SK-N-SH treated with all-trans-retinoic acid at 6 μM for 48 hours (cell line): ENCODE measurements around the gene SIAH1.

Experiments used
- ARNTL ChIP-seq: fragments of 450-650 bp; formaldehyde crosslinking; IDR thresholded peaks from 2 replicates; pipeline ENCODE4 v1.5.0; 2020; ENCODE audit warnings: low read depth, mild to moderate bottlenecking, moderate library complexity, borderline replicate concordance
- CREB5 ChIP-seq: fragments of 250-450 bp; sonication (Bioruptor Pico); IDR thresholded peaks from 2 replicates; pipeline ENCODE4 v1.5.1; 2020; ENCODE audit warnings: low read depth, mild to moderate bottlenecking, moderate library complexity
- ESRRG ChIP-seq: fragments of 250-450 bp; sonication (Bioruptor Pico); IDR thresholded peaks from 2 replicates; pipeline ENCODE4 v1.6.1; 2021; ENCODE audit warnings: mild to moderate bottlenecking
- PPARA ChIP-seq: fragments of 250-450 bp; sonication (Bioruptor Pico); IDR thresholded peaks from 2 replicates; pipeline ENCODE4 v1.5.0; 2020; ENCODE audit warnings: mild to moderate bottlenecking, borderline replicate concordance
- RARB ChIP-seq: fragments of 250-450 bp; sonication (Bioruptor Pico); IDR thresholded peaks from 2 replicates; pipeline ENCODE4 v1.8.0; 2021; ENCODE audit warnings: mild to moderate bottlenecking, moderate library complexity
- SNAI2 ChIP-seq: fragments of 250-450 bp; sonication (Bioruptor Pico); IDR thresholded peaks from 2 replicates; pipeline ENCODE4 v1.5.0; 2020; ENCODE audit warnings: mild to moderate bottlenecking, moderate library complexity
- ZC3H10 ChIP-seq: fragments of 250-450 bp; sonication (Bioruptor Pico); IDR thresholded peaks from 2 replicates; pipeline ENCODE4 v1.5.1; 2021; ENCODE audit warnings: mild to moderate bottlenecking, moderate library complexity
- ZFP3 ChIP-seq: fragments of 250-450 bp; sonication (Bioruptor Pico); IDR thresholded peaks from 2 replicates; pipeline ENCODE4 v1.5.0; 2020; ENCODE audit warnings: mild to moderate bottlenecking, moderate library complexity
- ZFP30 ChIP-seq: fragments of 450-650 bp; formaldehyde crosslinking; IDR thresholded peaks from 2 replicates; pipeline ENCODE4 v1.5.0; 2022; ENCODE audit warnings: mild to moderate bottlenecking, moderate library complexity
- ZNF70 ChIP-seq: fragments of 450-650 bp; formaldehyde crosslinking; IDR thresholded peaks from 2 replicates; pipeline ENCODE4 v1.5.0; 2020; ENCODE audit warnings: mild to moderate bottlenecking, moderate library complexity
- ZNF8 ChIP-seq: fragments of 450-650 bp; formaldehyde crosslinking; IDR thresholded peaks from 2 replicates; pipeline ENCODE4 v1.5.0; 2020; ENCODE audit warnings: mild to moderate bottlenecking, moderate library complexity
- TF ChIP-seq, protein P1 (sequence below): fragments of 250-450 bp; sonication (Bioruptor Pico); IDR thresholded peaks from 2 replicates; pipeline ENCODE4 v1.8.0; 2020; ENCODE audit warnings: mild to moderate bottlenecking, moderate library complexity, borderline replicate concordance
- TF ChIP-seq, protein P2 (sequence below): fragments of 250-450 bp; sonication (Bioruptor Pico); IDR thresholded peaks from 2 replicates; pipeline ENCODE4 v1.8.0; 2021; ENCODE audit warnings: low read depth, mild to moderate bottlenecking, moderate library complexity, borderline replicate concordance

DNA sequence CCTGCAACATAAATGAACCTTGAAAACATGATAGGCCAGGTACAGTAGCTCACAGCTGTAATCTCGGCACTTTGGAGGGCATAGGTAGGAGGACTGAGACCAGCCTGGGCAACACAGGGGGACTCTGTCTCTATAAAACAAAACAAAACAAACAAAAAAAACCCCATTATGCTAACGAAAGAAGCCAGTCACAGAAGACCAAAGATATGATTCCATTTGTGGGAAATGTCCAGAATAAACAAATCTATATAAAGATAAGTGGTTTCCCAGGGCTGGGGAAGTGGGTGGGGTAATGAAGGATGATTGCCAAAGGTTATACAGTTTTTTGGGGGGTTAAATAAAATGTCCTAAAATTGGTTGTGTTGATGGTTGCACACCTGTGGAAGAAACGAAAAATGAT is 36.5 kb upstream of the SIAH1 start:
- no peak for TF ChIP-seq RARB (CRISPR knock-in tag)
- no peak for TF ChIP-seq ZC3H10
- TF ChIP-seq, protein P1, sequence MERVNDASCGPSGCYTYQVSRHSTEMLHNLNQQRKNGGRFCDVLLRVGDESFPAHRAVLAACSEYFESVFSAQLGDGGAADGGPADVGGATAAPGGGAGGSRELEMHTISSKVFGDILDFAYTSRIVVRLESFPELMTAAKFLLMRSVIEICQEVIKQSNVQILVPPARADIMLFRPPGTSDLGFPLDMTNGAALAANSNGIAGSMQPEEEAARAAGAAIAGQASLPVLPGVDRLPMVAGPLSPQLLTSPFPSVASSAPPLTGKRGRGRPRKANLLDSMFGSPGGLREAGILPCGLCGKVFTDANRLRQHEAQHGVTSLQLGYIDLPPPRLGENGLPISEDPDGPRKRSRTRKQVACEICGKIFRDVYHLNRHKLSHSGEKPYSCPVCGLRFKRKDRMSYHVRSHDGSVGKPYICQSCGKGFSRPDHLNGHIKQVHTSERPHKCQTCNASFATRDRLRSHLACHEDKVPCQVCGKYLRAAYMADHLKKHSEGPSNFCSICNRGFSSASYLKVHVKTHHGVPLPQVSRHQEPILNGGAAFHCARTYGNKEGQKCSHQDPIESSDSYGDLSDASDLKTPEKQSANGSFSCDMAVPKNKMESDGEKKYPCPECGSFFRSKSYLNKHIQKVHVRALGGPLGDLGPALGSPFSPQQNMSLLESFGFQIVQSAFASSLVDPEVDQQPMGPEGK: no peak
- TF ChIP-seq SNAI2 (CRISPR knock-in tag): no peak
- no peak for TF ChIP-seq ARNTL
- no peak for TF ChIP-seq ZFP3 (CRISPR knock-in tag)
- TF ChIP-seq ZNF8 (CRISPR knock-in tag): no peak
- no peak for TF ChIP-seq ESRRG
- TF ChIP-seq ZFP30 (CRISPR knock-in tag): no peak
- TF ChIP-seq, protein P2, sequence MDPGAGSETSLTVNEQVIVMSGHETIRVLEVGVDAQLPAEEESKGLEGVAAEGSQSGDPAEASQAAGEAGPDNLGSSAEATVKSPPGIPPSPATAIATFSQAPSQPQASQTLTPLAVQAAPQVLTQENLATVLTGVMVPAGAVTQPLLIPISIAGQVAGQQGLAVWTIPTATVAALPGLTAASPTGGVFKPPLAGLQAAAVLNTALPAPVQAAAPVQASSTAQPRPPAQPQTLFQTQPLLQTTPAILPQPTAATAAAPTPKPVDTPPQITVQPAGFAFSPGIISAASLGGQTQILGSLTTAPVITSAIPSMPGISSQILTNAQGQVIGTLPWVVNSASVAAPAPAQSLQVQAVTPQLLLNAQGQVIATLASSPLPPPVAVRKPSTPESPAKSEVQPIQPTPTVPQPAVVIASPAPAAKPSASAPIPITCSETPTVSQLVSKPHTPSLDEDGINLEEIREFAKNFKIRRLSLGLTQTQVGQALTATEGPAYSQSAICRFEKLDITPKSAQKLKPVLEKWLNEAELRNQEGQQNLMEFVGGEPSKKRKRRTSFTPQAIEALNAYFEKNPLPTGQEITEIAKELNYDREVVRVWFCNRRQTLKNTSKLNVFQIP (CRISPR knock-in tag): no peak
- no peak for TF ChIP-seq CREB5 (CRISPR knock-in tag)
- no peak for TF ChIP-seq PPARA (CRISPR knock-in tag)
- no peak for TF ChIP-seq ZNF70 (CRISPR knock-in tag)
